GM10266 (cell line): ENCODE results near the gene ARHGAP15.

Source experiments
- DNase-seq: peaks from one replicate; pipeline ENCODE4 v3.0.0; 2012; ENCODE audit errors: extremely low spot score
- CTCF ChIP-seq: IDR thresholded peaks from 2 replicates; pipeline ENCODE4 v1.5.1; 2012; ENCODE audit warnings: mild to moderate bottlenecking, low read depth; ENCODE audit not compliant: control insufficient read depth, insufficient read depth; ENCODE audit errors: missing control alignments

Gene ARHGAP15

GRCh38 chr2:143375384-143375880 is 246.2 kb downstream of the ARHGAP15 start:
- no peak for TF ChIP-seq CTCF
- DNase-seq: no peak

DNA sequence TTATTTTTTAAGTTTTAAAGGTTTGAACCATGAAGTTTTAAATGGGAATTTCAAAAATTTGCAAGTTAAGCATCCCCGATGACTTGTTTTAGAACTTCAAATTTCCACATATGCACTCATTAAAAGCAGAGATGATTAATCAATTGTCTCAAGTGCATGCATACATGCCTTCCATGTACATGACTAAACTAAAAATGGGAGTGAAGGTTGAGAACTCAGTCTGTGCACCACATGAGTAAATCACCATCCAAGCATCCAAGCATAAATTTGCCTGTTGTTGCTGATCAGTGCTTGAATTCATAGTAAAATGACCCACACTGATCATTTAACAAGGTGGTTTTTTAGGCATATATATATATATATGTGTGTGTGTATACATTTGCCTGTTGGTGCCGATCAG is 249.8 kb downstream of the ARHGAP15 start:
- no peak for TF ChIP-seq CTCF
- DNase-seq: no peak

DNA sequence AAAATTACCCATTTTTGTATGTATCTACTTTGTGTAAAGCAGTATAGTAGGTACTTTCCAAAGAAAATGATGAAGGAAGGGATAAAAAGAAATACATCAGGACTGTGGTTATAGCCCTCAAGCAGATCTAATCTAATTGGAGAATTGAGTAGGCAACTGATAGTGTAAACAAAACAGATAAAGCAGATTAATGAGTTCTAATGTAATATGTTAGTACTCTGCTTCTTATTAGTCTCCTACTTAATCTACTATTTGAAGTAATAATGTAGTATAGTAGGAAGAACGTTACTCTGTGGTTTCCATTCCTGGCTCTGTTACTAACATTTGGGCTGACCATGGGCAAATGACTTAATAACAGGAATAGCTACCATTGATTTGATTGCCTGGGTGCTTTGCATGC is 250.7 kb downstream of the ARHGAP15 start:
- no peak for DNase-seq
- TF ChIP-seq CTCF: no peak

- TF ChIP-seq CTCF: no peak
- no peak for DNase-seq
Observed at GRCh38 chr2:143382573-143382972, 253.4 kb downstream of the ARHGAP15 start.

GRCh38 chr2:143383016-143383415 is 253.8 kb downstream of the ARHGAP15 start:
- TF ChIP-seq CTCF: no peak
- no peak for DNase-seq

DNA sequence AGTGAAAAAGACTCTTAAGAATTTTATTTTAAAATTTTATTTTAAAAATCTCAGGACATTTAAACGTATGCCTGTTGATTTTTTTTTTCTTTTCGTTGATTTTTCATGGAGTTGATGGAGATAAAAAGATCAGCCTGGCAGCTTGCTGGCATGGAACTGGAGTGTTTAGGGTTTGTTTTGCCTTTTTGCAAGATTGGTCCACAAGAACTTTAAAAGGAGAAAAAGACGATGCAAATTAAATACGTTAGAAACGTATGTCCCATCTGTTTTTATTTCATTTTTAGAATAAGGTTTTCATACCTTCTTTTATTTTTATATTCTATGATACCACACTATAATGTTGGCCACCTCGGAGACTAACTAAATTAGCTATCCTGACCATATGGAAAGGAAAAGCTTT is 254.9 kb downstream of the ARHGAP15 start:
- TF ChIP-seq CTCF: no peak
- no peak for DNase-seq

DNA sequence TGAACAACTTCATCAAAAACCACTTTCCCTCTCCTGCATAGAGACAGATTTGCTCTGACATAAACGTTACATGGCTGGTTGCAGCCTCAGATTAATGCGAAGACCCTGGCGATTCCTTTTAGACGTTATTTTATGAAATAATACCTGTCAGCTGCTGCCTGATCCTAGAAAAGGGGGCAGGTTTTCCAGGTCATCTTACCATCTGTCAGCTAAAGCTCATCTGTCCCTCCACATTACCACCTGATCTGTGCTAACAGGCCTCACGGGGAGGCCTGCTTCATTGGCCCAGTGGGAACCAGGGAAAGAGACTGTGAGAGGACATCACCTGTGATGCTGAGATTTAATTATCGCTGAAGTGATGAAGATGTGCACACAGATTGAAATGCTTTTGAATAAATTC is 261.0 kb downstream of the ARHGAP15 start:
- DNase-seq: no peak

More for the DNA sequence above, 261.0 kb downstream of the ARHGAP15 start:
- TF ChIP-seq CTCF: no peak
